Ovary (tissue), 9 donors: ENCODE results near the gene CLCN5. TPM values are rescaled to one million over a fixed set of nuclear protein-coding genes. Genes with fewer than 3 reads are reported as not detected.

Experiments
- DNase-seq, 5 donors: peaks; one replicate each; pipeline ENCODE4 v3.0.0-alpha.2; 2019 to 2020
- H3K27ac ChIP-seq, 2 donors: fragments of 200-600 bp; one replicate each; pipeline versions ENCODE4 v1.5.1 to v1.8.0; 2019 to 2022
- H3K27me3 ChIP-seq: fragments of 200-600 bp; one replicate; pipeline ENCODE4 v1.8.0; 2022
- H3K36me3 ChIP-seq: fragments of 200-600 bp; sonication (generic); one replicate; pipeline ENCODE4 v1.5.1; 2019
- H3K4me1 ChIP-seq: one replicate; pipeline ENCODE4 v1.8.1; 2013; ENCODE audit warnings: mild to moderate bottlenecking, moderate library complexity; ENCODE audit not compliant: insufficient read depth
- H3K4me3 ChIP-seq: fragments of 200-600 bp; sonication (generic); one replicate; pipeline ENCODE4 v1.5.1; 2017
- H3K9me3 ChIP-seq, 2 donors: fragments of 200-600 bp in 1 of 2; sonication (generic) in 1 of 2; one replicate each; pipeline versions ENCODE4 v1.5.1 to v1.8.1; 2013 to 2019; ENCODE audit warnings: mild to moderate bottlenecking in 1 of 2, moderate library complexity in 1 of 2
- EP300 ChIP-seq: sonication (generic); formaldehyde crosslinking; IDR thresholded peaks from one replicate; pipeline ENCODE4 v1.6.1; 2017; ENCODE audit warnings: antibody characterized with exemption
- POLR2A ChIP-seq: fragments of 450-650 bp; IDR thresholded peaks from one replicate; pipeline ENCODE4 v1.6.1; 2017; ENCODE audit warnings: antibody characterized with exemption, mild to moderate bottlenecking, moderate library complexity
- WGBS, 3 donors: extraction: QIAGEN DNeasy Blood & Tissue Kit in 1 of 3; methylation state at CpG; one replicate each; pipeline versions ENCODE4 v1.1.5 to v1.1.7; 2013 to 2017; 5-methylcytosine and 5-hydroxymethylcytosine counted together
- intact Hi-C, 4 donors: fragments of 100-400 bp; cut with DNase I; formaldehyde crosslinking; loops; one replicate each; pipeline versions ENCODE4 v1.11.0 to v1.15.1; 2022 to 2023
- polyA plus RNA-seq, 2 donors: library from polyadenylated mRNA; stranded (reverse); fragments of 200-250 nt in 1 of 2; fragments of 350-450 nt in 1 of 2; fragmentation: Illumina TruSeq in 1 of 2; extraction: RNeasy Lipid Tissue Mini Kit (QIAGEN cat#74804) in 1 of 2; gene quantifications; one replicate each; pipeline ENCODE4 v1.2.3, GENCODE V29; 2013 to 2014
- total RNA-seq, 7 donors: library from RNA; depleted of rRNA in 2 of 7; stranded (reverse); fragments of >200 nt in 2 of 7; fragmentation: NEBNext Ultra II Directional in 3 of 7; extraction: Animal tissue kit (Norgen Biotek cat#: 25700) in 3 of 7; gene quantifications; one replicate each; pipeline versions ENCODE4 v1.1.0 to v1.2.4, GENCODE V29; 2016 to 2023
- TF ChIP-seq, protein P1 (sequence below), 3 donors: fragments of 450-650 bp in 2 of 3; fragments of 200-600 bp in 1 of 3; IDR thresholded peaks; one replicate each; pipeline versions ENCODE4 v1.5.1 to v1.8.0; 2016 to 2022; ENCODE audit warnings: antibody characterized with exemption in 3 of 3, mild to moderate bottlenecking in 1 of 3
- donor health status: DM: no; HTN: no; CAD: no; lungs with moderate emphysema.
- donor health status: DM: no; HTN: no; CAD: no.
- donor health status: Bipolar disorder and iron deficiency.
- donor health status: DM: yes; HTN: yes; CAD: no.
- donor health status: DM: no; HTN: no; CAD: no.
- donor health status: DM: yes; HTN: yes; CAD: no.

CLCN5 gene
- total and polyA plus RNA-seq, 9 donors = 1.4 to 26.5 (median 16.2) TPM

DNA sequence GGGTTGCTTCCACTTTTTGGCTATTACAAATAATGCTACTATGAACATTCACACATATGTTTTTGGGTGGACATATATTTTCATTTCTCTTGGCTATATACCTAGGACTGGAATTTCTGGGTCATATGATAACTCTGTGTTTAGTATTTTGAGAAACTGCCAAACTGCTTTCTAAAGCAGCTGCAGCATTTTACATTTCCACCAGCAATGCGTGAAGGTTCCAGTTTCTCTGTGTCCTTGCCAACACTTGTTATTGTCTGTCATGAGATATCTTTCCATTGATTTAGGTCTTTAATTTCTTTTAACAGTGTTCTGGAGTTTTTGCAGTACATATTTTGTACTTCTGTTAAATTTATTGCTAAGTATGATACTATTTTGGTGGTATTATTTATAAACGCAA, 48.3 kb downstream of the CLCN5 start:
- WGBS, 3 donors = 50 to 67% (median 65%) methylated on average over 2 of the region's 2 CpGs
- no peaks in the 10 kb centered on the region for H3K4me1 ChIP-seq
- TF ChIP-seq EP300 = no peak
- H3K27ac ChIP-seq = no peak overlapping the region
- H3K9me3 ChIP-seq = no peaks in the 10 kb centered on the region
- intact Hi-C loops = no loop called here
- no peaks in the 10 kb centered on the region for H3K36me3 ChIP-seq
- DNase-seq = no peak
- H3K4me3 ChIP-seq = no peak overlapping the region
- no peaks in the 10 kb centered on the region for H3K27me3 ChIP-seq

DNA sequence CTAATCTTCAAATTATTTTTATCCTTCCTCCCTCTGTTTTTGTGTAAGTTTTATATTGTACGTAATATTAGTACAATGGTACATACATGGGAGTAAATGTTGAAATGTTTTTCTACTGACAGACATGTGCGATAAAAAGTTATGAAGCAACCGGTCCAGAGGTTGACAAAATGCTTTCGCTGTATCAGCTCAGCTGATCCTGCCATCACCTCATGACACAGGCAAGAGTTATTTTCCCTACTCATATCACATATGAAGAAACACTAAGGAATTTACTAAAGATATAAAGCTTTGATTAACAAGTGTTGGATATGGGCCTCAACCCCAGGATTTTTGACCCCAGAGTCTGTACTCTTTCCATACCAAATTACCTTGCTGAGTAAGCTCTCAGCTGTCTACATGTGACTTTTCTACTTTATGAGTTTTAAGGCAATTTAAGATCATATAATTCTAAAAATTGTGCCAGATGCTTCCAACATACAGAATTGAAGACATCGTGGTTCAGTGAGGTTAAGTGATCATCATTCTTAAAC, 50.0 kb downstream of the CLCN5 start:
- intact Hi-C loops = no loop called here

DNA sequence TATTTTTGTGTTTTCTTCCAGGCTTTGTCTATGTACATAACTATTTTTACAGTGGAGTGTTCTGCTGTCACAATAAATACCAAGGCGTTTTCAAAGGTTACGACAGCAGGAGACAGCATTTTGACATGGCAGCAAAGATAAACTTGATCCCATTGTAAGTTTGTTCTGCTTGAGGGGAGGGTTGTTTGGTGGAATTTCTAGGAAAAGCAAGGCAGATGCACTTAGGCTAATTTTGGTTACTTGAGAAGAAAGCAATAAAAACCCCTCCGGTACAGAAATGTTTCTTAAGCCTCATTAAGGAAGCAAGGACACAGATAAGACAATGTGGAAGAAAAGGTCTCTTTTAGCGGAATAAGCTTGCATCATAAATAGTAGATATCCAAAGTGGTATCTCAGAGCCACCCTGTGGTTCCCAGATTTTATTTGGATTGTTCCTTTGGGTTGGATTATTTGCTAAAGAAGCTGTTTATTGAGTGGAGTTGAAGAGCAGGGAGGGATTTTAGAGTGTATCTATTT, 54.3 kb downstream of the CLCN5 start:
- Histone ChIP-seq H3K27me3 (no peaks in the 10 kb centered on the region), H3K9me3 (no peaks in the 10 kb centered on the region), H3K4me3 (no peak overlapping the region), H3K36me3 (no peaks in the 10 kb centered on the region), H3K27ac (no peak overlapping the region), H3K4me1 (no peaks in the 10 kb centered on the region)
- no peak for DNase-seq
- intact Hi-C loops = no loop called here
- WGBS, 3 donors = 38 to 41% (median 40%) methylated on average over 4 of the region's 4 CpGs
- no peak for TF ChIP-seq EP300
- no peak for TF ChIP-seq POLR2A
- TF ChIP-seq, protein P1, sequence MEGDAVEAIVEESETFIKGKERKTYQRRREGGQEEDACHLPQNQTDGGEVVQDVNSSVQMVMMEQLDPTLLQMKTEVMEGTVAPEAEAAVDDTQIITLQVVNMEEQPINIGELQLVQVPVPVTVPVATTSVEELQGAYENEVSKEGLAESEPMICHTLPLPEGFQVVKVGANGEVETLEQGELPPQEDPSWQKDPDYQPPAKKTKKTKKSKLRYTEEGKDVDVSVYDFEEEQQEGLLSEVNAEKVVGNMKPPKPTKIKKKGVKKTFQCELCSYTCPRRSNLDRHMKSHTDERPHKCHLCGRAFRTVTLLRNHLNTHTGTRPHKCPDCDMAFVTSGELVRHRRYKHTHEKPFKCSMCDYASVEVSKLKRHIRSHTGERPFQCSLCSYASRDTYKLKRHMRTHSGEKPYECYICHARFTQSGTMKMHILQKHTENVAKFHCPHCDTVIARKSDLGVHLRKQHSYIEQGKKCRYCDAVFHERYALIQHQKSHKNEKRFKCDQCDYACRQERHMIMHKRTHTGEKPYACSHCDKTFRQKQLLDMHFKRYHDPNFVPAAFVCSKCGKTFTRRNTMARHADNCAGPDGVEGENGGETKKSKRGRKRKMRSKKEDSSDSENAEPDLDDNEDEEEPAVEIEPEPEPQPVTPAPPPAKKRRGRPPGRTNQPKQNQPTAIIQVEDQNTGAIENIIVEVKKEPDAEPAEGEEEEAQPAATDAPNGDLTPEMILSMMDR (IDR thresholded peaks at IDR 0.05) = no peak

More for the DNA sequence above, 50.0 kb downstream of the CLCN5 start:
- Histone ChIP-seq H3K9me3 (no peaks in the 10 kb centered on the region), H3K4me3 (no peak overlapping the region), H3K27me3 (no peaks in the 10 kb centered on the region), H3K4me1 (no peaks in the 10 kb centered on the region), H3K36me3 (no peaks in the 10 kb centered on the region), H3K27ac (no peak overlapping the region)
- TF ChIP-seq EP300 (no peak), POLR2A (no peak)
- TF ChIP-seq, protein P1 (IDR thresholded peaks at IDR 0.05) = no peak
- DNase-seq = no peak
- WGBS, 3 donors = 83 to 89% (median 88%) methylated on average over 5 of the region's 5 CpGs

DNA sequence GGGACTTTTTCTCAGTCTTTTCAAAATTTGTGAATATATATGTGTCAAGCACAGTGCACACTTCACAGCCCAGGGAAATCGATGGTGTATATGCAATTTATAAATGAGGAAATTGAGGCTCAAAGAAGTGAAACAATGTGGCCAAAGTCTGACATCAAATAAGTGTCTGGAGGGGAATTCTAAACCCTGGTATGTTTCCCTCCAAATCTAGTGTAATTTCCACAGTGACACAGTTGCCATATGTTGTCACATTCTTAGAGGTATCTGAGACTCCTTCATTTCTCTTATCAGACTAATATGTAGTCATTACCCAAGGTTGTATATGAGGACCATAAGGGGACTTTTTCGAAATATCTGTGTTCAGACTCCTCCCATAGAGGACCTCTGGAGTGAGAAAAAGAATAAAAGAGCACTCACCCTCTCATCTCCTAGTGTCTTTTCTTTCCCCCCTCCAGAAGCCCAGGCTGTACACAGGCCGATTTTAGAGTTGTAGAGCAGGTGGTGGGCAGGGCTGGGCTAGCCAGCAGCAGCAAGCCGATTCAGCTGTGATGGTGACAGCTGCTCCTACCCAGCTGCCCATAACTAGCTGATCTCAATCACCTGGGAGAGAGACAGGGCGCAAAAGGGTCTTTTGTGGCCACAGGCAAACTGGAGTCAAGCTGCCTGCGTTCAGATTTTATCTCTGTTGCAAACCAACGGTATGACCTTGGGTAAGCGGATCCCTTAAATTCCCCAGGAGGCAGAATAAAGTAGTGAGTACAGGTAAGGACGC, 55.1 kb downstream of the CLCN5 start:
- no peaks in the 10 kb centered on the region for H3K4me1 ChIP-seq
- H3K9me3 ChIP-seq = no peaks in the 10 kb centered on the region
- no peaks in the 10 kb centered on the region for H3K36me3 ChIP-seq
- no peak for DNase-seq
- TF ChIP-seq EP300 (no peak), POLR2A (no peak)
- TF ChIP-seq, protein P1 (IDR thresholded peaks at IDR 0.05) = no peak
- no peak overlapping the region for H3K4me3 ChIP-seq
- H3K27me3 ChIP-seq = no peaks in the 10 kb centered on the region
- no peak overlapping the region for H3K27ac ChIP-seq
- WGBS, 3 donors = 44 to 55% (median 55%) methylated on average over 9 of the region's 9 CpGs
- intact Hi-C loops = no loop called here

DNA sequence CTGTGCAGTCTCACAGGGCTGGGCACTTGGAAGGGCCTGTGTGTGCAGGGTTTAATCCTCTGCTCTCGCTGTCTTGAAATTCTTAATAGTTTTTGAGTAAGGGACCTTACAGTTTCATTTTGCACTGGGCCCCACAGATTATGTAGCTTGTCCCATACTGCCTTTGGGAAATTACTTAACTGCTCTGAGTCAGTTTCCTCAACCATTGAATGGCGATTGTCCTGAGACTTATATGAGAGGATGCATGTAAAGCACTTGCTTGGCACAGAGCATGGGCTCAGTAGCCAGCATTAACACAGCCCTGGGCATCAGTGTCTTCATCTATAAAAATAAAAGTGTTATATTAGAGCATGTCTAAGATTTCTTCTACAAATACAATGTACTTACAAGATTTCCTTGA, 55.8 kb downstream of the CLCN5 start:
- DNase-seq = no peak
- 56 to 66% (median 63%) methylated on average over 2 of the region's 2 CpGs for WGBS, 3 donors
- TF ChIP-seq, protein P1 (IDR thresholded peaks at IDR 0.05) = no peak
- TF ChIP-seq EP300 (no peak), POLR2A (no peak)

More for the DNA sequence above, 55.8 kb downstream of the CLCN5 start:
- Histone ChIP-seq H3K4me3 (no peak overlapping the region), H3K36me3 (no peaks in the 10 kb centered on the region), H3K9me3 (no peaks in the 10 kb centered on the region), H3K27me3 (no peaks in the 10 kb centered on the region), H3K4me1 (no peaks in the 10 kb centered on the region), H3K27ac (no peak overlapping the region)
- intact Hi-C loops = no loop called here
